ENCODE results near the gene MVP.

- TF ChIP-seq CTCF (IDR thresholded peaks at IDR 0.05) (no peak), POLR2A (IDR thresholded peaks at IDR 0.05) (no peak)
Measured at GRCh38 chr16:29826342-29826695, 6.1 kb downstream of the MVP start.
